Measurements from ENCODE around the gene AFF1.

GRCh38 chr4:87042221-87042620 is 107.4 kb downstream of the AFF1 start:
- TF ChIP-seq POLR2A (IDR thresholded peaks at IDR 0.05) (no peak), CTCF (IDR thresholded peaks at IDR 0.05) (no peak)

All from uterus (tissue), 2 donors.